Measurements from ENCODE around the gene MTHFD1L. TPM values are rescaled to one million over a fixed set of nuclear protein-coding genes. Genes with fewer than 3 reads are reported as not detected.
"Not testable (repeated sequence)": the region's sequence is repeated elsewhere in the genome, so short reads cannot be mapped to it uniquely, and the experiment has no call there.

The MTHFD1L gene
- total RNA-seq, 1 donor from 2014 or later = 70.3 TPM

DNA sequence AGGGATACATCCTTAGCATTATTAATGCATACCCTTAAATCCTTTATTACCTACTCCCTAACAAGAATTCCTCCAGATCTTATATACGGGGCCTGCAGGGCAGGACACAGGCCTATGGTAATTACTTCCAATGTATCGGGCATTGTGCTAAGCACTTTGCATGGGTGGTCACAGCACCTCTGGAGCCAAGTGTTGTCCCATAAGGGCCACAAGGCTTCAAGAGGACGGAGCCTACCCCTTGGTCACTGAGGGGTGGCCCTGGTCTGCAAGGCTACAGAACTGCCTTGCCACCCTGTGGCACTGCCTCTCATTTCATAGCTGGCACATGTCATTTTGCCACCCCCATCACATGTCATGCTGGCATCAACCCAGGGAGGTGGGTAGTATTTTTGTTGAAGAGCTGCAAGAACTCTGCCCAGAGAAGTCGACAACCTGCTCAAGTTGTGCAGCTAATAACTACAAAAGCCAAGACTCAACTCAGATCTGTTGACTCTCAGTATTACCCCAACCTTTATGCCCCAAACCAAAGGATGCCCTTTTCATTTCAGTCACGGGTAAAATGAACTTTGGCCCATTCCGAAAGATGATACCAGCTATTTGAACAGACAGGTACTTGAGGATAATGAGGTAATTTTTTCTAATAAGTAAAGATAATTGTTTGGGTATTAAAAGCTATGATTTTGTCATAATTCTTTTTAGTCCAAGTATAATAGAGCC is 230.2 kb downstream of the MTHFD1L start:
- no peak for DNase-seq (ENCODE audit: low spot score)

DNA sequence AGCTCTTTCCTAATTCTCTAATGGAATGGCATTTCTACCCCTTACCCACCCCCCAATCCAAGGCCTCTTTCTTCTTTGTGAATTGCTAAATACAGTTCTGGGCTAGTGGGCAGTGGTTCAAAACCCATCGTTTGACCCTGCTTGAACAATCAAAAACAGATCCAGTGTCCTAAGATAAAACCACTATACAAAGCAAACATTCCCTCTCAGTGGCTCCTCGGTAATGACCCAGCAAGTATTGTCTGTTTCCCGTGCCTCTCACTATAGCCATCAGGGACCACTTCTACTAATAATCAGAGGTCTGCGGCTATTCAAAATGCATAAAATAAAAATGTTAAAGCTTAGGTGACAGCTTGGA is 230.7 kb downstream of the MTHFD1L start:
- no peak for DNase-seq (ENCODE audit: low spot score)

DNA sequence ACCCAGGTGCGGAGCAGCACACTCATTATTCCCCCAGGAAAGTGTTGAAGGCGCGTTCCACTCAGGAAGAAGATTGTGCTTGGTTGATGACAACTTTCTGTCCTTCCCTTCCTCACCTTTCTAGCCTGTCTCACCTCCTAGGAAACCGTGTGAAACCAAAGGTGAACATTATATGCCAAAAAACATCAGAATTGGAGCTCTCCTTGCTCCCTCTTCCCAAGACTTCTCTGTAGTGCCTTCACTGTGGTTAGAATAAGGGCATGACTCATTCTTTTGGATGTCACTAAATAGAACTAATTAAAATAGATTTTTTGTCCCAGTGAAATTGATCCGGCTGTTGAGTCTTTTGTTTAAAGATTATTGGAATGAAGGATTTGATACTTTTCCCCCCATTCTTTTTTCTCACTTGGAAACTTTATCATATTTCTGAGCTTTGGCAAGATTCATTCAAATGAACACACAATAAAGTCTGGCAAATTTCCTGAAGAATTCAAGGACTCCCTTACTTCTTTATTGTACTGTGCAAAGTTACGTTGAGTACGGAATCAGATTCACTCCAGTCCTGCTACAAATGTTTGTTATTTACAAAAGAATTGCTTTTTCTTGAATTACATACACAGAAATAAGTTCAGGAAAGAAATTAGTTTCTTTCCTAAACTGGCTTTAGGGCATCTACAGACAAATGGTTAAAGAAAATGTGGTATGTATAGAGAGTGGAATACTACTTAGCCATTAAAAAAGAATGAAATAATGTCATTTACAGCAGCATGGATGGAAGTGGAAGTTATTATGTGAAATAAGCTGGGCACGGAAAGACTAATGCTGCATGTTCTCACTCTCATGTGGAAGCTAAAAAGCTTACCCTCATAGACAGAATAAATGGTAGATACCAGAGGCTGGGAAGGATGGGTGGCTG is 231.4 kb downstream of the MTHFD1L start:
- no peak for DNase-seq (ENCODE audit: low spot score)

DNA sequence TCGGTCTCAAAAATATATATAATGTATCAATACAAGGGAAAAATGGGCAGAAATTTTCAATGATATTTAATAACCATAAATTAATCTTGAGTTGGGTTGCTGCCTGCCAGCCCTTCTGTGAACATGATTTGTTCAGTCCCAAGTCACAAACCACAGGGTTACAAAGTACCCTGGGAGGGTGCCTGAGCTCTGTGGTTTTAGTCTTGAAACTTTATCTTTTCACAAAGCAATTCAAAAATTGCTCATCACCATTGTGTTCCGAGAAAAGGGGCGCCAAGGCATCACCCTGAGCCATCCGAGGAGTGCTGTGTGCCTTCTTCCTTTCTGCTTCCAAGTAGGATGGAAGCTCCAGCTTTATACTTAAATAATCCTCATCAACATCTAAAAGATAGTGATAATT is 232.7 kb downstream of the MTHFD1L start:
- no peak for DNase-seq (ENCODE audit: low spot score)

DNA sequence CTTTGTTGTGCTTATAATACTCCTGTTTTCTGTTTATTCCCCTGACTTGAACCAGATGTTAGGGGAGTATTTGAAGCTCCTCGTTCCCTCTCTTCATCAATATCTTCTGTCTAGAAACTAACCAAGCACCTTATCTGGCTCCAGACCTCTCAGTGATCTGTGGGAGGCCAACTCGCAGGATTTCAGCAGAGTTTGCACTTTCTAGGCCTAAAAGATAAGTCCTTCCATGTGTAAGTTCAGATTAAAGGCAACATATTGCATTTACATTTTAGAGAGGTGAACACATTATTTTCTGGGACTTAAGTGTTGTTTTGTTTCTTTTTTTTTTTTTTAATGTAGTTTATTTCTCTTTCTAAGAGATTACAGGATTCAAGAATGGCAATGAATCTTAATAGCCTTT is 234.8 kb downstream of the MTHFD1L start:
- peak; percentile 48 for DNase-seq (ENCODE audit: low spot score)

DNA sequence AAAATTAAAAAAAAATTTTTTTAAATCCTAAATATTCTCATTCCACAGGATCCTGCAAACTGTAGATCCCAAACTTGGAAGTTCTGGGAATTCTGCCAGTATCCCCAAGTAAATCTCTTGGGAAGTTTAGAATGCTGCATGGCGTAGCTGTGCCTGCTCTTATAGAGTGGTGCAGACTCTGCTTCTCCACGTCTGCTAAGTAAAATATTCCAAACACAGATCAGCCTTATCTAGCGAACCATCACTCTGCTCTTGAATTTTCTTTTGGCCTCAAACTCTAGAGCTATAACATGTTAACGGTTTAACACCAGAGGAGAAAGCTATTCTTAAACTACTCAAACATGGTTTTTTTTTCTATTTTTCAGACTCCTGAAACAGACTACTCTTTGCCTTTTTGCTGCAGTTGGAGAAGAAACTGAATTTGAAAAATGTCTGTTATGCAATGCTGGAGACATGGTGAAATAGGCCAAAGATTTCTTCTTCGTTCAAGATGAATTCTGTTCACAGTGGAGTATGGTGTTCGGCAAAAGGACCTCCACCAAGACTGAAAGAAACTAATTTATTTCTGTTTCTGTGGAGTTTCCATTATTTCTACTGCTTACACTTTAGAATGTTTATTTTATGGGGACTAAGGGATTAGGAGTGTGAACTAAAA is 235.8 kb downstream of the MTHFD1L start:
- peak; percentile 74 for DNase-seq (ENCODE audit: low spot score)

DNA sequence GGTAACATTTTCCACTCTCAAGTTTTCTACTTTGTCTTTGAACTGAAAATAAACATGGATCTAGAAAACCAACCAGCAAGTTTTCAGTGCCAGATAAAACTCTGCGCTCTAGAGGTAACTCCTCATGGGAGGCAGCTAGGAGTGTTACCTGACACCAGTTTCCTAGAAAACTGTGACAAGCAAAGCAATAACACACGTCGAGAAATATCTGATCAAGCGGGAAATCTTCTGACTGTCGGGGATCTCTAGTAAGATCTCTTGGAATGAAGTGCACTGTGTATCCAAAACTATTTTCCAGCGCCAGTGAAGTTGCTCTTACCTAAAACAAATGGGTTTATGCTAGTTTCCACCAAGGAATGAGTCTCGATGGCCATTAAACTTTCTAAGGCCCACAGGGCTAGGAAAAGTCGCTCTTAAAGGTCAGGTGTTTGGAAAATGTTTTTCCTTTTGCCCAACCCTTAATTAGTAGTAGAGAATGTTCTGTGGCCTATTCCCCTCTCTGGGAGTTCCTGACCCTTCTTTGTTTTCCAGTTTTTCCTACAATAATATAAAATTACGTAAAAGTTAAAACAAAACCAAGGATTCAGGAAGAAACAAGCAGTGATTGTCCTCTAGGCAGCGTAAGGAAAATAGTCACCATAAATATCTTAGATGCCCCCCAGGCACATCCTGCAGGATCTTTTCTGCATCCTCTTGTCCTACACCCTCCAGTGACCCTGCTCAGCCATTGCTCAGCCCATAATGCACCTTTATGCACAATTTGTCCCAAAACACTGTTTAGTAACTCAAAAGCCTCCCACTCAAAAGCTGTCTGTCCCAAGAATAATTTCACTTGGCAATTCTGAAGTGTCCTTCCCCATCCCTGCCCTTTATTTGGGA is 236.6 kb downstream of the MTHFD1L start:
- DNase-seq (ENCODE audit: low spot score) = no peak

DNA sequence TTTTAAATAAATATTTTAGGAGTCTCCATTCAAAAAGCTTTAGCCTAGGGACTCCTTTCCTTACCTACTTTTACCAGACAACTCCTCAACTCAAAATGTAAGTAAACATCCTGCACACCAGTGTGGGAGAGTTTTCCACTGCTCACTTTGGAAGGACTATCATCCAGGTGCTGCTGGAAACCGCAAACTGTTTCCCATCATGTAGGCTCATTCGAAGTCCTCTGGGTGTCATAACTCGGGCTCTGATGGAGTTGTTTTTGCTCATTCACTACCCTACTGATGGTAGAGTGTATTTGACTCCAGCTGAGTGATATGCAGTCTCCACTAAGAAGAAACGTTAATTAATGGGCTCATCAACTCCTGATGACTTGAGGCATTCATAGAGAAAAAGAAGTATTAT is 237.8 kb downstream of the MTHFD1L start:
- no peak for DNase-seq (ENCODE audit: low spot score)

DNA sequence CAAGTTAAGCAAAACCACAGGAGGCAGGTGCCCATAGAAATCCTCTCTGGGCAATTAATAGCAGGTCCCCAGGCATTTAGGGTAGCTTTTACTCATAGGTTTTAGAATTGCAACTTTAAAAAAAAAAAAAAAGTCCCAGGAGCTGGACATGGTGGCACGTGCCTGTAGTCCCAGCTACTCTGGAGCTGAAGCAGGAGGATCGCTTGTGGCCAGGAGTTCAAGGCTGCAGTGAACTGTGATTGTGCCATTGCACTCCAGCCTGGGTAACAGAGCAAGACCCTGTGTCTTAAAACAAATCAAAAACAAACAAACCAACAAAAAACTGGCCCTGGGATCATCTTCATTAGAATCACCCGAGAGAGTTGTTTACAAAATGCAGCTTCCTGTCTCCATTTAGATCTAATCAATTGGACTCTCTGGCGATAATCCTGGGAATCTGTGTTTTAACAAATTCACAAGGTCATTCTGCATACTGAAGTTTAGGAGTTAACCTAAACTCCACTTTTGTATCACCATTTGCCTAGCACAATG is 242.5 kb downstream of the MTHFD1L start:
- no peak for DNase-seq (ENCODE audit: low spot score)

DNA sequence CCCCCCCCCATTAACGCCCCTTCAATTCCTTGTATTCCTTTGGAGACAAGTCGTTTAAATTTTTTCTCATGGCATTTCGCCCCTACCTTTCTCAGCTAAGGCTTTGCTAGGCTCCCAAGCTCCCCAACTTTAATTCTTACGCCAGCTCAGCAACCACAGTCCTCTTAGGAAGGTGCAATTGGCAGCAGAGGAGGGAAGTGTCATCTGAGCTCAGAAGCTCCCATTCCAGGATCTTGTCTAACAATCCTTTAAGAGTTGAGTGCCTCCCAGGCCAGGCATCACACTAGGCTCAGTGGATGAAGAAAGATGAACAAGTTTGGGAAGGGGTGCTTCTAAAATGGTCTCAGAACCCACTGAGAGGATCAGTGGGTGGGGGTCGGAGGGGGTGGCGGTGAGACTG is 243.0 kb downstream of the MTHFD1L start:
- DNase-seq (ENCODE audit: low spot score) = no peak

DNA sequence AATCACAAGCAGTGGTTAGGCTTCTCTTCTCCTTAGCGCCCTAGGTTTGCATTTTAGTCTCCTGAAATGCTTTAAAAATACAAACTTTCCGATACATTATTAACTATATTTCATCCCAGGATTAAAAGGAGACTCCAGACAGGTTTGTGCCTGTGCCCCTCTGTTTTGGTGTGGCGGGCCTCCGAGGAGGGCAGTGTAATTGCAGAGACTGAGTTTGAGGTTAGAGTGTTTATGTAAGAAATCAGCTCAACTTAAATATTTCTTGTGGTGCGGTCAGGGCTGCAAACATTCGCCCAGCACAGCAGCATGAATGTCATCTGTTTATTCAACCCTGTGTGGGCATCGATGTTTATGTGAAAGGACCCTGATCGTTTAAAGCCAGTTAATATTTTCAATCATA is 243.9 kb downstream of the MTHFD1L start:
- no peak for DNase-seq (ENCODE audit: low spot score)

DNA sequence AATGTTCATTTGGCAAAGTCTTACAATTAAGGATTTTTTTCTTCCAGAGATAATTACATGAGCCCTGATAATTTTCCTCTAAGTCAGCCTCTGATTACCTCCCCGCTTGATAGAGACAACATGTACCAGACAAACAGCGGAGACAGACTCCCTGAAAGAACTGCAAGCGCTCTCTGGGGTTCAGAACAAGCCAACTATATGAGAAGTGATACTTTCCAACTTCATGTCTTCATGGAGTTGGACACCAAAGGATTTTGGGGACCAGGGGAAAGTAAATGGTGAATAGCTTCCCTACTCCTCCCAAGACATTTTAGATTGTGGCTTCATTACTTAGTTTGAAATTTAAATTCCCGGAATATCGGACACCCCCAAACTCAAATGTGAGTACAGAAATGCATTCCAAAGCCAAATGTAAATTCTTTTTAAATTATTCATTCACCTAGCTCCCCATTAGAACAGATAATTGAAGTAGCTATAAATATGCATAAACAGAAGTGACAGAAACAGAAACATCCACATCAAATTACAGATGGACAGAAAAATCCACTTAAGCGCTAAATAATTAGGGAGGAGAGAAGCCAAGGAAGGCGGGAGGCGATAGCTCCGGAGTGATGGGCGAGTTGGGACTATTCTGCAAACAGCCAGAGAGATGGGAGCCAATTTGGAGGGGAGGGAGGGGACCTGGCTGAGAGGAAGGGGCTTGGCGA is 244.5 kb downstream of the MTHFD1L start:
- DNase-seq (ENCODE audit: low spot score) = no peak

DNA sequence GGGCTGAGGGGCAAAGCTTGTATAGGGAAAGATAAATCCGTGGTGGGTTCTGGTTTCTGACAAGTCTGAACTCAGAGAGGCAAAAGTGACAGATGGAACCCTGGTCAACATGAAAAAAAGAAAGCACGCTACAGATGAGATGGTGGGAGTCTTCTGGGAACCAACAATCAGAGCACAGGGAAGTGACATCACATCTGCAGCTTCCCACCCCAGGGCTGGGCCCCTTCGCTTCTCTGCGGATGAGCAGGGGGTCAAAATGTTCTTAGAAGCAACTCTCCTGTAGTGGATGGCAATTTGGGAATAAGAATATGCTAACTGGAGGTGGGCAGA is 245.0 kb downstream of the MTHFD1L start:
- no peak for DNase-seq (ENCODE audit: low spot score)

DNA sequence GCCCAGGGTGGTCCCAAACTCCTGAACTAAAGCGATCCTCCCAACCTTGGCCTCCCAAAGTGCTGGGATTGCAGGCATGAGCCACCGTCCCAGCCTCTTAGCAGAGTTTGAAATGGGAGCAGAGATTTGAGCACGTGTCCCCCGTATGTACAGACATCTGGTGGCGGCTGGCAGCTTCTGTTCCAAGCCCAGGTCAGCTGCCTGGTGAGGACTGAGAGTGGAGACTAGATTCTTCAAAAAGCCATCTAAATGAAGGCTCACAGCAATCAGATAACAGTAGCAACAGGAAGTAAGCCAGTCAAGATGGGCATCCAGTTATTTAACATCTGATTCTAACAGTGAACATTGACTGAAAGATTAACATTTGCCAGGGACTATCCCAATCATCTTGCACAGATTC is 246.2 kb downstream of the MTHFD1L start:
- no peak for DNase-seq (ENCODE audit: low spot score)

DNA sequence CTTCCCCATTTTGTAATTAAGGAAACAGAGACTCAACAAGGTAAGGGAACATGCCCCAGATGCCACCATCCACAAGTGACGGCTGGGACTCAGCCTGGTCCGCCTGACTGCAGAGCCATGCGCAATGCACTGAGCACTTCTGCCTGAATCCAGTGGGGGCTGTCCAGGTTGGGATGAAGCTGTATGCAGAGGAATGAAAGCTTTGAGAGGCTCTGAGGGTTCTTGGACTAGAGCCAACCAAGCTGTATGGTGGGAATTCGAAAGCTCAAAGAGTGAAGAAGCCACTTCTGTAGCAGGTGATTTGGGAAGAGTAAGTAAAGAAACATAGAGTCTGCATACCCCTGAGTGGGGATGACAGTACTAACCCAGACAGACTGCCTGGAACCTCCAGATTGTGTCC is 246.6 kb downstream of the MTHFD1L start:
- DNase-seq (ENCODE audit: low spot score) = no peak

DNA sequence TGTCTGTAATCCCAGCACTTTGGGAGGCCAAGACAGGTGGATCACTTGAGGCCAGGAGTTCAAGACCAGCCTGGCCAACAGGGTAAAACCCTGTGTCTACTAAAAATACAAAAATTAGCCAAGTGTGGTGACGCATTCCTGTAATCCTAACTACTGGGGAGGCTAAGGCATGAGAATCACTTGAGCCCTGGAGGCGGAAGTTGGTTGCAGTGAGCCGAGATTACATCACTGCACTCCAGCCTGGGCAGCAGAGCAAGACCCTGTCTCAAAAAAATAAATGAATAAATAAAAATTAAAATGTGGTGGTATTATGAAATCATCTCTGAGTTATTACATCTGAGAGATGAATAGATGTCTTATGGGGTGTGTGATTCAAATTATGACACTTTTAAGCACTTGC is 247.4 kb downstream of the MTHFD1L start:
- DNase-seq (ENCODE audit: low spot score) = not testable (repeated sequence)

DNA sequence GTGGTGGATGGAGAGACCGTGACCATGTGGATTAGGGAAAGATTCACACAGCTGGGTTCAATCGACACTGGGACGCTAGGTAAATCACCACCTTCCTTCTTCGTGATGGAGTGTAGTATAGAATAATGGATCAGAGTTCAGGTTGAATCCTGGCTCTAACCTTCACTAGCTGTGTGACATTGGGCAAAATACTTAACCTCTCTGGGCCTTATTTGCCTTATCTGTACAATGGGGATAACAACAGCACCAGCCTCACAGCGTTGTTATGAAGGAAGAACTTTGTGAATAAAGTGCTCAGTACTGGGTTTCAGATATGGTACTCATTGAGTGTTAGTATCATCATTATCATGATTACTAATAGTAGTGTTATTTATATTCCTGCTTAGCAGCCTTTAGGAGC is 248.1 kb downstream of the MTHFD1L start:
- no peak for DNase-seq (ENCODE audit: low spot score)

DNA sequence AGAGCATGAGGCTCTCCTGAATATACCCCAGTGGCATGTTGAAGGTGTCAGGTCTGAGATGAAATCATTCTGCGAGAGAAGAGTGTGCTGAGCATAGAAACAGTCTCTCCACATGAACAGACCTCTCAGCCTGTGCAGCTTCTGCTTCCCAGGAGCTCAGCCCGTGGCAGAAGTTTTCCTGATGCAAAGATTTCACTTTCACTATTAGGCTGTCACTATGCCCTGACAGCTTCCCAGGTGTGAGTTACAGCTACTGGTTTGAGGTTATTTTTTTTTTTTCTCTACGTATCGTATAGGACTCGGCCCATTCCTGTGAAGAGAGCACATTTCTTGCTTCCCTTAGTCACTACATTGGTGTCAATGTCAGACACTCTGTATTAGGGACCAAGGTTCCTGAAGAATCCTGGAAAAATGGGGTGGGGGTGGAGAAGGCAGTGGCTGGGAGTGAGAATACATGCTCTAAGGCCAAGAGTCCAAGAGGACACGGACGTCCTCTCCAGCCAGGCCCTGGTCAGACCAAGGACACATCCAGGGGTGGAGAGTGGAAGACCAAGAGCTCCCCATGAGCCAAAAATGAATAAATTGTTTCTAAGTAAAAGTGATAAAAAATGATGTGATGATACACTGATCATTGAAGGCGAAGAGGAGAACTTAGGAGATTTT is 253.1 kb downstream of the MTHFD1L start:
- no peak for DNase-seq (ENCODE audit: low spot score)

DNA sequence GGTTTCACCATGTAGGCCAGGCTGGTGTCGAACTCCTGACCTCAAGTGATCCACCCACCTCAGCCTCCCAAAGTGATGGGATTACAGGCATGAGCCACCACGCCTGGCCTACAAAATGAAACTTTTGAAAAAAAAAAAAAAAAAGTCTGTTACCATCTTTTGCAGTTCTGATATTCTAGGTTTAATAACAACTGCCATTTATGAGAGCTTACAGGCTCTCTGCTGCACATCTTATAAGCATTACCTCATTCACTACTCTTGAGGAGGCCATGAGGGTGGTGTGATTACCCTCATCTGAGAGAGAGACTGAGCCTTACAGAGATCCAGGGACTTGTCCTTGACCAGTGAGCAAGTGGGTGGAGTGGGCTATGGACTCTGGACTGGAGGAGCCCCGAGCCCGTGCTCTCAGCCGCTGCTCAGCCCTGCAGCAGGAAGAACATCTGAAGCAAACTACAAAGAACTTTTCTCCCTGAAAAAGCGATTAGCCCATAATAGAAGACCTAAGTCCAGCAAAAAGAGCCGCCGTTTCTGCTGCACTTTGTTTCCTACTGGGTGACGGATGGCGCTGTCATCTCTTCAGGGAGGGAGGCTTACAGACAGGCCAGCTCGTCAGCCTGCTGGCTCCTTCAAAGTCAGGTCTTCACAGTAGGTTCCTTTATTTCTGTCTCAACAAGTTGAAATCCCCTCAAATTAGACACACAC is 254.5 kb downstream of the MTHFD1L start:
- no peak for DNase-seq (ENCODE audit: low spot score)

DNA sequence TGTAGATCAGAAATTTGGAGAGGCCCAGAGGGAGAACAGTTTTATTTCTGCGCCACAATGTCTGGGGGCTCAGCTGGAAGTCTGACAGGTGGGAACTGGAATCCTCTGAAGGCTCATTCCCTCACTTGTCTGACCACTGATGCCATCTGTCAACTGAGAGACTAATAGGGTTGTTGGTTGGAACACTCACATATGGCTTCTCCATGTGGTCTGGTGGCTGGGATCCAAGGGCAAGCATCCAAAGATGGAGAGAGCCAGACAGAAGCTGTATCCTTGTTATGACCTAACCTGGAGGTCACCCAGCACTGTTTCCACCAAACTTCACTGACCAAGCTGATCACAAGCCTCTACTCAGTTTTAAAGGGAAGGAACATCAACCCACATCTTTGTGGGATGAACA is 256.4 kb downstream of the MTHFD1L start:
- DNase-seq (ENCODE audit: low spot score) = no peak

Data from umbilical cord (tissue), 2 donors.